Endodermal cell (in vitro differentiated cells): Measurements from ENCODE around the gene TMLHE. TPM values are rescaled to one million over a fixed set of nuclear protein-coding genes. Genes with fewer than 3 reads are reported as not detected.
"Not testable (repeated sequence)": the region's sequence is repeated elsewhere in the genome, so short reads cannot be mapped to it uniquely, and the experiment has no call there.

Experiments used
- DNase-seq: peaks from one replicate; pipeline ENCODE4 v3.0.0-alpha.2; 2017
- H3K27ac ChIP-seq: 2 replicates; pipeline ENCODE4 v1.5.1; 2013; ENCODE audit warnings: mild to moderate bottlenecking, low read depth, low read length, moderate library complexity
- H3K27me3 ChIP-seq: 2 replicates; pipeline ENCODE4 v1.6.1; 2013; ENCODE audit warnings: mild to moderate bottlenecking, low read length, moderate library complexity; ENCODE audit not compliant: insufficient read depth, control insufficient read depth, poor library complexity, severe bottlenecking
- H3K36me3 ChIP-seq: 2 replicates; pipeline ENCODE4 v1.7.0; 2013; ENCODE audit warnings: mild to moderate bottlenecking, low read length, moderate library complexity; ENCODE audit not compliant: control insufficient read depth, insufficient read depth
- H3K4me1 ChIP-seq: one replicate; pipeline ENCODE4 v1.7.0; 2013; ENCODE audit warnings: low read length; ENCODE audit not compliant: control insufficient read depth, insufficient read depth
- H3K4me3 ChIP-seq: 2 replicates; pipeline ENCODE4 v1.5.1; 2013; ENCODE audit warnings: mild to moderate bottlenecking, low read length, moderate library complexity
- H3K9ac ChIP-seq: 2 replicates; pipeline ENCODE4 v1.6.1; 2013; ENCODE audit warnings: mild to moderate bottlenecking, low read length, moderate library complexity; ENCODE audit not compliant: poor library complexity, severe bottlenecking; ENCODE audit errors: extremely low read depth
- H3K9me3 ChIP-seq: 2 replicates; pipeline ENCODE4 v1.6.1; 2013; ENCODE audit warnings: mild to moderate bottlenecking, low read length, moderate library complexity; ENCODE audit not compliant: control insufficient read depth
- H3K27ac Mint-ChIP-seq: 2 replicates; pipeline ENCODE4 v1.8.0; 2020; ENCODE audit warnings: mixed read lengths
- H3K27me3 Mint-ChIP-seq: 2 replicates; pipeline ENCODE4 v1.8.0; 2021; ENCODE audit warnings: mild to moderate bottlenecking, mixed read lengths; ENCODE audit not compliant: insufficient read depth
- H3K36me3 Mint-ChIP-seq: 2 replicates; pipeline ENCODE4 v1.8.0; 2020; ENCODE audit warnings: low read depth, mixed read lengths
- H3K4me1 Mint-ChIP-seq: 2 replicates; pipeline ENCODE4 v1.8.0; 2020; ENCODE audit warnings: mixed read lengths
- H3K4me3 Mint-ChIP-seq: 2 replicates; pipeline ENCODE4 v1.8.0; 2020; ENCODE audit warnings: mild to moderate bottlenecking, moderate library complexity, mixed read lengths
- H3K9me3 Mint-ChIP-seq: 2 replicates; pipeline ENCODE4 v1.8.0; 2020; ENCODE audit warnings: mild to moderate bottlenecking, mixed read lengths
- WGBS, 2 experiments: methylation state at CpG; one replicate each; pipeline versions ENCODE4 v1.1.5 to v1.1.7; 2013; ENCODE audit warnings: missing lambda C conversion rate in 2 of 2, mixed read lengths in 1 of 2; ENCODE audit not compliant: insufficient coverage in 1 of 2, insufficient read length in 1 of 2; 5-methylcytosine and 5-hydroxymethylcytosine counted together
- total RNA-seq, 2 donors: library from RNA; stranded (reverse); fragmentation: NEBNext Ultra II Directional in 1 of 2; extraction: Animal tissue kit (Norgen Biotek cat#: 25700) in 1 of 2; gene quantifications; 2 replicates in 1 of 2; 3 replicates in 1 of 2; pipeline ENCODE4 v1.2.1, GENCODE V29; 2021
- TF ChIP-seq, protein P1 (sequence below): fragments of 200-600 bp; sonication (generic); conservative IDR thresholded peaks from 2 replicates; pipeline ENCODE4 v1.5.0; 2021; ENCODE audit warnings: antibody characterized with exemption, mild to moderate bottlenecking

Gene TMLHE
- total RNA-seq, 2 donors from 2014 or later, result 20.5 to 24.1 TPM

DNA sequence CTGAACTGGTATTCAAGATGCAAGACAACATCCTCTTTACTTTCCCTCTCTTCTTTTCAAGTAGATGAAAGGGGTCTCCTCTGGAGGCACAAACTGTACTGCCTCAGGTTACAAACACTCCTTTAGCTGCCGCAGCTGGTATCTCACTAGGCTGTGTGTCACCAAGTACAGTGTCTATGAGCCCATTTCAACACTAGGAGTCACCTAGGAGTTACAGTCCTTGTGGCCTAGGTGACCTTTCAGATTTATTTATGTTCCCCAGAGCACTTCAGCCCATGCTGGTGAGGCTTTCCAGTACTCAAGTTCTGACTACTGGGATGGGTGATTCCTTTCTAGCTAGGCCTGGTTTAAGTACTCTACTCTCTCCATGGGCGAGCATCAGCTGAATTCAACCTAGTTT is 32.4 kb upstream of the TMLHE start:
- no peaks in the 10 kb centered on the region for H3K9me3 ChIP-seq
- Mint-ChIP-seq H3K4me1 (peaks cover 12% of the 10 kb centered on the region), H3K36me3 (no peaks in the 10 kb centered on the region), H3K4me3 (no peak overlapping the region), H3K27ac (peak overlapping the region; percentile 10), H3K27me3 (no peaks in the 10 kb centered on the region), H3K9me3 (peaks cover 68% of the 10 kb centered on the region)
- TF ChIP-seq, protein P1, sequence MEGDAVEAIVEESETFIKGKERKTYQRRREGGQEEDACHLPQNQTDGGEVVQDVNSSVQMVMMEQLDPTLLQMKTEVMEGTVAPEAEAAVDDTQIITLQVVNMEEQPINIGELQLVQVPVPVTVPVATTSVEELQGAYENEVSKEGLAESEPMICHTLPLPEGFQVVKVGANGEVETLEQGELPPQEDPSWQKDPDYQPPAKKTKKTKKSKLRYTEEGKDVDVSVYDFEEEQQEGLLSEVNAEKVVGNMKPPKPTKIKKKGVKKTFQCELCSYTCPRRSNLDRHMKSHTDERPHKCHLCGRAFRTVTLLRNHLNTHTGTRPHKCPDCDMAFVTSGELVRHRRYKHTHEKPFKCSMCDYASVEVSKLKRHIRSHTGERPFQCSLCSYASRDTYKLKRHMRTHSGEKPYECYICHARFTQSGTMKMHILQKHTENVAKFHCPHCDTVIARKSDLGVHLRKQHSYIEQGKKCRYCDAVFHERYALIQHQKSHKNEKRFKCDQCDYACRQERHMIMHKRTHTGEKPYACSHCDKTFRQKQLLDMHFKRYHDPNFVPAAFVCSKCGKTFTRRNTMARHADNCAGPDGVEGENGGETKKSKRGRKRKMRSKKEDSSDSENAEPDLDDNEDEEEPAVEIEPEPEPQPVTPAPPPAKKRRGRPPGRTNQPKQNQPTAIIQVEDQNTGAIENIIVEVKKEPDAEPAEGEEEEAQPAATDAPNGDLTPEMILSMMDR, result peak; percentile 36
- 94% methylated on average over 2 of the region's 2 CpGs; no CpG with 5 or more reads in 1 of the 2 experiments for WGBS, 2 experiments
- H3K4me3 ChIP-seq, result no peak overlapping the region
- H3K4me1 ChIP-seq, result no peaks in the 10 kb centered on the region
- no peak overlapping the region for H3K27ac ChIP-seq
- no peaks in the 10 kb centered on the region for H3K36me3 ChIP-seq
- no peak overlapping the region for H3K9ac ChIP-seq
- peak; percentile 44 for DNase-seq
- H3K27me3 ChIP-seq, result no peaks in the 10 kb centered on the region

DNA sequence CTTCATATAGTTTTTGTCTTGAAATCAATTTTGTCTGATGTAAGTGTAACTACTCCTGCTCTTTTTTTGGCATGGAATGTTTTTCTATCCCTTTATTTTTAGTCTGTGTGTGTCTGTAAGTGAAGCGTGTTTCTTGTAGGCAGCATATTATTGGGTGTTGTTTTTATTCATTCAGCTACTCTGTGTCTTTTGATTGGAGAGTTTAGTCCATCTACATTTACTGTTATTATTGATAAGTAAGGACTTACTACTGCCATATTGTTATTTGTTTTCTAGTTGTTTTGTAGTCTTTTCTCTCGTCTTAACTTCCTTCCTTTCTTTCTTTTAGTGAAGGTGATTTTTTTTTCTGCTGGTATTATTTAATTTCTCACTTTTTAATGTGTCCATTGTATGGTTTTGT is 30.5 kb upstream of the TMLHE start:
- Histone ChIP-seq H3K27ac (no peak overlapping the region), H3K36me3 (no peaks in the 10 kb centered on the region), H3K4me3 (no peak overlapping the region), H3K9ac (no peak overlapping the region), H3K9me3 (no peaks in the 10 kb centered on the region), H3K27me3 (no peaks in the 10 kb centered on the region), H3K4me1 (no peaks in the 10 kb centered on the region)
- H3K27me3 Mint-ChIP-seq, result no peaks in the 10 kb centered on the region
- peaks cover 12% of the 10 kb centered on the region for H3K4me1 Mint-ChIP-seq
- TF ChIP-seq, protein P1, result no peak
- peaks cover 58% of the 10 kb centered on the region for H3K9me3 Mint-ChIP-seq
- no peak overlapping the region for H3K4me3 Mint-ChIP-seq
- no peaks in the 10 kb centered on the region for H3K36me3 Mint-ChIP-seq
- H3K27ac Mint-ChIP-seq, result no peak overlapping the region
- DNase-seq, result no peak
- WGBS, 2 experiments, result 100% methylated on average over 1 of the region's 2 CpGs; no CpG with 5 or more reads in 1 of the 2 experiments

DNA sequence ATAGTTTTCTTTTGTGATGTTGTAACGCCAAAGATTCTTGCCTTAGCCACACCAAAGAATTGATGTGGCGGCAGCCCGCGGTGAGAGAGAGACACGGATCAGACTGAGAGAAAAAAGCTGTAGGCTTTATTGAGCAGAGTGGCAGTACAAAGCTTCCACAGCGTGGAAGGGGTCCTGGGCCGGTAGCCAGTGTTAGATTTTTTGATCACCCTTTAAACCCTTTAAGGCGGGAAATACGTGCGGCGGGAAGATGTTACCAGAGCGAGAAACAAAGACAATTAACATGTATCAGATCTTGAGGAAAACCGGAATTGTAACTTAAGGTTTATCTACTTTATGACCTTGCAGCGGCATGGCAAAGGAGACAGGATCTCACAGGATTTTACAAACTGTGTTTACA is 28.6 kb upstream of the TMLHE start:
- peak overlapping the region; percentile 30 for H3K9ac ChIP-seq

DNA sequence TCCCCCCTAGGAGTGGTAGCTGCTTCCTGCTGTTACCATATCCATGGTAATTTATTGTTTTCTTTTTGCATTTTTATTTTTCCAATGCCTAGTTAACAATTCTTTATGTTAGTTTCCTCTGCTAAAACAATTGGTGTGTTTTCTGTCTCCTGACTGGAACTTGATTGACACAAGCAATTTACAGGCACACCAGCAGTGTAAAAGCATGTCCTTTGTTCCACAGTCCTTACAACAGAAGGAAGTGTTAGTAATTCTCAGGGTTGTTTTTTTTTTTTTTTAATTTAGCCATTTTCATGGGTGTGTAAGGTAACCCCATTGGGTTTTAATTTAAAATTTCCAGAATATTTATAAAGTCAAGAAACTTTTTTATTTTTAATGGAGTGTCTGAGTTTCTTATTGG is 25.0 kb upstream of the TMLHE start:
- H3K9me3 ChIP-seq, result no peaks in the 10 kb centered on the region
- TF ChIP-seq, protein P1, result no peak
- H3K4me1 Mint-ChIP-seq, result peaks cover 8% of the 10 kb centered on the region
- no peaks in the 10 kb centered on the region for H3K4me1 ChIP-seq
- no peaks in the 10 kb centered on the region for H3K36me3 Mint-ChIP-seq
- H3K9ac ChIP-seq, result no peak overlapping the region
- H3K4me3 Mint-ChIP-seq, result no peak overlapping the region
- no peak for DNase-seq
- no peak overlapping the region for H3K27ac ChIP-seq
- H3K4me3 ChIP-seq, result no peak overlapping the region
- H3K27me3 Mint-ChIP-seq, result no peaks in the 10 kb centered on the region
- H3K36me3 ChIP-seq, result no peaks in the 10 kb centered on the region
- H3K27ac Mint-ChIP-seq, result no peak overlapping the region
- H3K27me3 ChIP-seq, result no peaks in the 10 kb centered on the region
- peaks cover 56% of the 10 kb centered on the region for H3K9me3 Mint-ChIP-seq

More for the DNA sequence above, 28.6 kb upstream of the TMLHE start:
- H3K27me3 ChIP-seq, H3K36me3 ChIP-seq, H3K36me3 Mint-ChIP-seq, H3K9me3 ChIP-seq, H3K27ac ChIP-seq, H3K4me1 ChIP-seq, H3K27me3 Mint-ChIP-seq: not testable (repeated sequence)
- peaks cover 48% of the 10 kb centered on the region for H3K9me3 Mint-ChIP-seq
- H3K27ac Mint-ChIP-seq, result peak overlapping the region; percentile 94
- WGBS, 2 experiments, result 55 to 59% methylated on average over 9 to 14 of the region's 14 CpGs
- peak overlapping the region; percentile 59 for H3K4me3 Mint-ChIP-seq
- DNase-seq, result peak; percentile 45
- H3K4me3 ChIP-seq, result peak overlapping the region; percentile 49
- H3K4me1 Mint-ChIP-seq, result peaks cover 18% of the 10 kb centered on the region

DNA sequence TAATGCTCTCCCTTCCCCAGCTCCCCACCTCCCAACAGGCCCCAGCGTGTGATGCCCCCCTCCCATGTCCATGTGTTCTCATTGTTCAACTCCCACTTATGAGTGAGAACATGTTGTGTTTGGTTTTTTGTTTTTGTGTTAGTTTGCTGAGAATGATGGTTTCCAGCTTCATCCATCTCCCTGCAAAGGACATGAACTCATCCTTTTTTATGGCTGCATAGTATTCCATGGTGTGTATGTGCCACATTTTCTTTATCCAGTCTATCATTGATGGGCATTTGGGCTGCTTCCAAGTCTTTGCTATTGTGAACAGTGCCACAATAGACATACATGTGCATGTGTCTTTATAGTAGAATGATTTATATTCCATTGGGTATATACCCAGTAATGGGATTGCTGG is 22.3 kb upstream of the TMLHE start:
- not testable (repeated sequence) for H3K27me3 ChIP-seq, DNase-seq, H3K9me3 ChIP-seq, H3K4me3 ChIP-seq, H3K36me3 ChIP-seq, H3K27ac ChIP-seq, H3K36me3 Mint-ChIP-seq, H3K27me3 Mint-ChIP-seq, H3K4me1 Mint-ChIP-seq, H3K27ac Mint-ChIP-seq, H3K9ac ChIP-seq, H3K4me3 Mint-ChIP-seq, H3K4me1 ChIP-seq
- no CpG with 5 or more reads among the region's 1 CpG for WGBS, 2 experiments
- H3K9me3 Mint-ChIP-seq, result peaks cover 62% of the 10 kb centered on the region
